C4-2B (cell line): ENCODE data around the gene ZBTB25.

Source experiments
- H3K27ac ChIP-seq: fragments of 450-650 bp; 2 replicates; pipeline ENCODE4 v1.5.1; 2017
- ZFX ChIP-seq: fragments of 450-650 bp; IDR thresholded peaks from 2 replicates; pipeline ENCODE4 v1.6.1; 2017
- TF ChIP-seq, protein P1 (sequence below): fragments of 450-650 bp; conservative IDR thresholded peaks from 2 replicates; pipeline ENCODE4 v1.5.1; 2017; ENCODE audit warnings: mild to moderate bottlenecking

The ZBTB25 gene

DNA sequence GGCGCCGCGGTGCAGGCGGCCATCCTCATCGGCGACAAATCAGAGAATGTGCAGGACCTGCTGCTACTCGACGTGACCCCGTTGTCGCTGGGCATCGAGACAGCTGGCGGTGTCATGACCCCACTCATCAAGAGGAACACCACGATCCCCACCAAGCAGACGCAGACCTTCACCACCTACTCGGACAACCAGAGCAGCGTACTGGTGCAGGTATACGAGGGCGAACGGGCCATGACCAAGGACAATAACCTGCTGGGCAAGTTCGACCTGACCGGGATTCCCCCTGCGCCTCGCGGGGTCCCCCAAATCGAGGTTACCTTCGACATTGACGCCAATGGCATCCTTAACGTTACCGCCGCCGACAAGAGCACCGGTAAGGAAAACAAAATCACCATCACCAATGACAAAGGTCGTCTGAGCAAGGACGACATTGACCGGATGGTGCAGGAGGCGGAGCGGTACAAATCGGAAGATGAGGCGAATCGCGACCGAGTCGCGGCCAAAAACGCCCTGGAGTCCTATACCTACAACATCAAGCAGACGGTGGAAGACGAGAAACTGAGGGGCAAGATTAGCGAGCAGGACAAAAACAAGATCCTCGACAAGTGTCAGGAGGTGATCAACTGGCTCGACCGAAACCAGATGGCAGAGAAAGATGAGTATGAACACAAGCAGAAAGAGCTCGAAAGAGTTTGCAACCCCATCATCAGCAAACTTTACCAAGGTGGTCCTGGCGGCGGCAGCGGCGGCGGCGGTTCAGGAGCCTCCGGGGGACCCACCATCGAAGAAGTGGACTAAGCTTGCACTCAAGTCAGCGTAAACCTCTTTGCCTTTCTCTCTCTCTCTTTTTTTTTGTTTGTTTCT, 38.6 kb upstream of the ZBTB25 start:
- TF ChIP-seq, protein P1, sequence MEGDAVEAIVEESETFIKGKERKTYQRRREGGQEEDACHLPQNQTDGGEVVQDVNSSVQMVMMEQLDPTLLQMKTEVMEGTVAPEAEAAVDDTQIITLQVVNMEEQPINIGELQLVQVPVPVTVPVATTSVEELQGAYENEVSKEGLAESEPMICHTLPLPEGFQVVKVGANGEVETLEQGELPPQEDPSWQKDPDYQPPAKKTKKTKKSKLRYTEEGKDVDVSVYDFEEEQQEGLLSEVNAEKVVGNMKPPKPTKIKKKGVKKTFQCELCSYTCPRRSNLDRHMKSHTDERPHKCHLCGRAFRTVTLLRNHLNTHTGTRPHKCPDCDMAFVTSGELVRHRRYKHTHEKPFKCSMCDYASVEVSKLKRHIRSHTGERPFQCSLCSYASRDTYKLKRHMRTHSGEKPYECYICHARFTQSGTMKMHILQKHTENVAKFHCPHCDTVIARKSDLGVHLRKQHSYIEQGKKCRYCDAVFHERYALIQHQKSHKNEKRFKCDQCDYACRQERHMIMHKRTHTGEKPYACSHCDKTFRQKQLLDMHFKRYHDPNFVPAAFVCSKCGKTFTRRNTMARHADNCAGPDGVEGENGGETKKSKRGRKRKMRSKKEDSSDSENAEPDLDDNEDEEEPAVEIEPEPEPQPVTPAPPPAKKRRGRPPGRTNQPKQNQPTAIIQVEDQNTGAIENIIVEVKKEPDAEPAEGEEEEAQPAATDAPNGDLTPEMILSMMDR, result no peak
- H3K27ac ChIP-seq, result no peak overlapping the region

- no peak overlapping the region for H3K27ac ChIP-seq
- no peak for TF ChIP-seq ZFX
Measured at GRCh38 chr14:64541261-64541971, 37.8 kb upstream of the ZBTB25 start.

- peak within 1 kb of the TSS; percentile 46 for H3K27ac ChIP-seq
- TF ChIP-seq, protein P1, result peak; percentile 88
- TF ChIP-seq ZFX, result no peak
Measured at GRCh38 chr14:64540208-64541202, 36.9 kb upstream of the ZBTB25 start, which contains the start of gene HSPA2. Gene HSPA2, plus strand, starts transcription at chr14:64540741. Its CDS starts 109 bp downstream, at chr14:64540850.

- no peak overlapping the region for H3K27ac ChIP-seq
- TF ChIP-seq, protein P1, result no peak
- no peak for TF ChIP-seq ZFX
Measured at GRCh38 chr14:64536488-64537245, 33.0 kb upstream of the ZBTB25 start.

- no peak overlapping the region for H3K27ac ChIP-seq
- TF ChIP-seq ZFX, result no peak
- TF ChIP-seq, protein P1, result no peak
Measured at GRCh38 chr14:64531567-64531966, 27.9 kb upstream of the ZBTB25 start.

- H3K27ac ChIP-seq, result no peak overlapping the region
- TF ChIP-seq, protein P1, result no peak
- TF ChIP-seq ZFX, result no peak
Measured at GRCh38 chr14:64525354-64525753, 21.7 kb upstream of the ZBTB25 start.
